NCI-H146 (cell line): Measurements from ENCODE around the gene IRF1.
"Not testable (repeated sequence)": the region's sequence is repeated elsewhere in the genome, so short reads cannot be mapped to it uniquely, and the experiment has no call there.

ENCODE experiments used
- DNase-seq: peaks from one replicate; lab custom pipeline; 2025; lab: John Stamatoyannopoulos, UW

IRF1 gene

DNA sequence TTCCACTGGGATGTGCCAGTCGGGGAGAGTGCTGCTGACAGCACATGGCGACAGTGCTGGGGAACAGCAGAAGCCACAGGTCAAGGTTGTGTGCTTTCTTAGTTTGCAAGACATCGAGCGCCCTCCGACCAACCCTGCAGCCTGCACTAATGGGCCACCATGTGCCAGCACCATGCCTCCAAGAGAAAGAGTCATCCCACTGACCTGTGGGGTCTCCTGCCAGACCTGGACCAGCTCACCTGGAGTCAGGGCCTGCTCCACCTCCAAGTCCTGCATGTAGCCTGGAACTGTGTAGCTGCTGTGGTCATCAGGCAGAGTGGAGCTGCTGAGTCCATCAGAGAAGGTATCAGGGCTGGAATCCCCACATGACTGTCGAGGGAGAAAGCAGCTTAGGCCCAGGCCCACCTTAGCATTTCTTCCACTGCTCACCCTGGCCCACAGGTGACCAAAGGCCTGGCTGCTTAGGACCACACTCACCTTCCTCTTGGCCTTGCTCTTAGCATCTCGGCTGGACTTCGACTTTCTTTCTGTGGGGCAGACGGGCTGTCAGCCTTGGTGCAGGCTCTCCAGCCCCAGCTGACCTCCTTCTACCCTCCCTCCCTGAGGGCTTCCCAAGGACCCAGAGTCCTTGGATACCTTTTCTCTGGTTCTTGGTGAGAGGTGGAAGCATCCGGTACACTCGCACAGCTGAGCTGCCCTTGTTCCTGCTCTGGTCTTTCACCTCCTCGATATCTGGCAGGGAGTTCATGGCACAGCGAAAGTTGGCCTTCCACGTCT is 4.1 kb downstream of the IRF1 start:
- DNase-seq, result no peak

DNA sequence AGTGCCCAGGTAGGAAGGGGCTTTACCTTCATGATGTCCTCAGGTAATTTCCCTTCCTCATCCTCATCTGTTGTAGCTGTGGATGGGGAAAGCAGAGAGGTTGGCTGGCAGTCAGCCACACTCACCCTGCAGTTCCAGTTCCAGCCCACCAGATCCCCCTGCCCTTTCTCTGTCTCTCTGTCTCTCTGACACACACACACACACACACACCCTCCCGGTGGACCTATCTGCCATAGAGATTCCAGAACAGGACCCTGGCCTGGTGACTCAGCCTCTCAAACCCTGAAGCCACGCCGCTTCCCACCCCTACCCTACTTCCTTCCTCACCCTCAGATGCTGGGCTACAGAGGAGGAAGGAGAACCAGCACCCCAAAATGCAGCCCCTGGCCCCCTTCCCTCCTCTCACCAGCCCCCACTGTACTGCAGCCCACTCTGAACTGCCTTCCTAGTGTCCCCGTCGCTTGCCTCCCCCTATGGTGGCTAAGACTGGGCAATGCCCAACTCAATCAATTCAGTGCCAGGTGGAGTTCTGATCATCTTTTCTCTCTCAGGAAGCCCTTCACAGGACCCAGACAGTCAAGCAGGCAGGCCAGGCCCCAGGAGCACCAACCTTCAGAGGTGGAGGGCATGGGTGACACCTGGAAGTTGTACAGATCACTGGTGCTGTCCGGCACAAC is 4.8 kb downstream of the IRF1 start:
- no peak for DNase-seq

DNA sequence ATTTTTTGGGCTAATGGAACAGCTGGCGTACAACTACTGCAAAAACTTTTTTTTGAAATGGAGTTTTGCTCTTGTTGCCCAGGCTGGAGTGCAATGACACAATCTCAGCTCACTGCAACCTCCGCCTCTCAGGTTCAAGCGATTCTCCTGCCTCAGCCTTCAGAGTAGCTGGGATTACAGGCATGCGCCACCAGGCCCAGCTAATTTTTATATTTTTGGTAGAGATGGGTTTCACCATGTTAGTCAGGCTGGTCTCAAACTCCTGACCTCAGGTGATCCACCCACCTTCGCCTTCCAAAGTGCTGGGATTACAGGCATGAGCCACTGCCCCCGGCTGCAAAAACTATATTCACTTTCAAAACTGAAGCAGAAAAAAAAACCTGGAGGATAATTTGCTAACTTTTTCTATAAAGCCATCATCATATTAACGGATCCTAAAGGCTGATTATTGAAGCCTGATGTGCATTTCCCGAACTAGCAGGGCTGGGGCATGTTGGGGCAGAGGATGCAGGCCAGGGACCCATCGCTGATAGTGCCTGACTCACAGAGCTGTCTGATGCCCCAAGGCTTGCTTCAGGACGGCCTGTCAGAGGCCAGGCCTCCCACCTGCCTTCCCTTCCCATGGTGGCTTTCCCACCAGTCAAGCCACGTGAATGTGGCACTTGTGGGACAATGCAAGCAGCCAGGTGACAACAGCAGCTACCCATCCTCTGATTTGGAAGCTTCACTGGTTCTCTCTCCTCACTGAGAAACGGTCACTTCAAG is 5.5 kb downstream of the IRF1 start:
- DNase-seq, result not testable (repeated sequence)

DNA sequence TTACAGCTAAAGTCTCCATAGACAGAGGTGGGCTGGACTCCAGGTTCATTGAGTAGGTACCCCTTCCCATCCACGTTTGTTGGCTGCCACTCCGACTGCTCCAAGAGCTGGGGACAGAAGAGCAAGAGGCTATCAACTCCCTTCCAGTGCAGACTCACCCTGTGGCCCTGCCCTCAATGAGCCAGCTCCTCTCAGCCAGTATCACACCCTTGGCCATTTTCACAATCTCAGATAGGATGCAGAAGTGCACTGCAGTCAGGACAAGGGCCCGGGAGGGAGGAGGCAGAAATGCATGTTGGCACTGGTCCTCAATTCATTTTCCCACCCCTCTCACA is 6.2 kb downstream of the IRF1 start:
- no peak for DNase-seq

DNA sequence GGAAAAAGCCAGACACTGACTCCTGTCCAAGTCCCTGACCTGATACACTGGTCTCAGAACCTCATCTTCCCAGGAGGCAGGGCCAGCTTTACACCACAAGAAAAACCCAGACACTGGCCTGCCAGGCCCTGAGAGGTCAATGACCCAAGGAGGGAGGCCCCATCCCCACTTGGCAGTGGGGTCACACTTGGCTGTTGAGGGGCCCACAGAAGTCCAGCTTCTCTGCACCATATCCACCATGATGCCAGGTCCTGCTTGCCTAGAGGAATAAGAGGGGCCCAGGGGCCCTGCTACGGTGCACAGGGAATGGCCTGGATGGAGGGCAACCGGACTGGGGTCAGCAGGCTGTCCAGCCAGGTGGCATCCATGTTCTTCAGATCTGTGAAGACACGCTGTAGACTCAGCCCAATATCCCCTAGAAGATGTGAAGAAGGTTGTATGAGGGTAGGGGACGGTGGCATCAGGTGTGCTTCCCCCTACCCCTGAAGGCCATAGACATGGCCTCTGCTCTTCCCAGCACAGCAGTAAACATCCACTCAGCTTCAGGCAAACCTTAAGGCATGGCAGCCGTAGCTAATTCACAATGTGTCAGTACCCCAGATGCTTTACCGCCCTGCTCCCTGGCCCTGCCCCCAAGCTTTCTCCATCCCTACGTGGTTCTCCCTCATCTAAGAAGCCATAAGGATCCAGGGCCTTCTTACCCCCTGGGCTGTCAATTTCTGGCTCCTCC is 6.7 kb downstream of the IRF1 start:
- no peak for DNase-seq

DNA sequence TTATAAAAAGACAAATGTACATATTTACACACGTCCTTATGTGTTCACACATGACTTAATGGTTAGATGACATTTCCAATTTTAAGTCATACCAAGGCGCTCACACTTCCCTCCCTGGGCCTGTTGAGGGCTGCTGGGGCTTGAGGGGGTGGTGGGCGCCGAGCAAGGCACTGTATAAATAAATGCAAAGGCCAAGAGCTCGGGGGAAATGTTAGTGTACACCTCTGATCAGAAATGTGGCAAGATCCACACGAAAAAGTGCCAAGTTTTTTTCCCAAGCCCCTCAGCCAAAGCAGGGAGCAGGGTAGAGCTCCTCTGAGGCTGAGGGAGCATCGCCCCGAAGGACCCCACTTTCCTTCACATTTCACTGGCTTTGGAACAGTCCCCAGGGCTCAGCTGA is 7.5 kb downstream of the IRF1 start:
- no peak for DNase-seq

DNA sequence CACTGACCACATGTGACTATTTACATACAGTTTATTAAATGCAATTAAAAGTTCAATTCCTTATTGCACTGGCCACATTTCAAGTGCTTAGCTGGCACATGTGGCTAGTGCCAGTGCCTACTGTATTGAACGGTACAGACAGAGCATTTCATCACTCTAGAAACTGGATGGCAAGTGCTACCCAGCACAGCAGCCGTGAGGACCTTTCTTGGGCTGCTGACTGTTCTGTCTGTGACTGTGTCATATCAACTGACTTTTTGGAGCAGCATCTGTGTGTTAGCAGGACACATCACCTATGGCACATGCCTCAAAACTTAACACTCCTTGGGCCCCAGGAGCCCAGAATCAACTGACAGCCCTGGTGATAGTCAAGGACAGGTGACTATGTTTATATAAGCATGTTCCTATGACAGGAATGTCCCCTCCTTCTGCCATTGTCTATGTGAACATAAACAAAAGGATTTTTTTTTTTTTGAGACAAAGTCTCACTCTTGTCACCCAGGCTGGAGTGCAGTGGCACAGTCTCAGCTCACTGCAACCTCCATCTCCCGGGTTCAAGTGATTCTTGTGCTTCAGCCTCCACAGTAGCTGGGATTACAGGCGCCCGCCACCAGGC is 8.9 kb downstream of the IRF1 start:
- DNase-seq, result no peak

DNA sequence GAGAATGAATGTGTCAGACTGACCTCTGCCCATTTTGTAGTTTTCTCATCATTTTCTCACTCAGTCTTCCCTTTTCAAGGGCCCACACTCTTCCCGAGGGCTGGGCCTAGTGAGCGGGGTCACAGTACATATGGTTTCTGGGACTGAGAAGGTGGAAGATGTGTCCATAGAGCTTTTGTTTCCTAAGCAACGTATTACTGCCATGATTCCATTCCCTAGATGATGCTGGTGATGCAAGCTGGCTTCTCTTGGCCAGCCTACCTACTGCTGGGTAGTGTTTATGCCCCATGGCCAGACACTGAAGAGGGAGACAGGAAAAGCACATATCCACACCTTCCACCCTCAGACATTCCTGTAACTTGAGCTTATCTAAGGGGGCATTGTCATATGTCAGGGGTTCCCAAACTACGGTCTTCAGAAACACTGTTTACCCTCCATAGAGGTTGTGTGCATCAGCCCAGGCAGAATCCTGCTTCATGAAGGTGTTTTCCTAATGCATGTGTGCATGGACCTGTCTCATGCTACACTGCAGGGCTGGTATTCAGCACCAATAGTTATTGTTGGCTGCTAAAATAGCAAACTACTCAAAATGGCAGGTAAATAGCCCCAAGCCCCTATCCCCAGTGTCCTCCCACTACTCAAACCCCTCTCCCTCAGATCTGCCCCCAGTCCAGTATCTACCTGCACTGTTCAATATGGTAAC is 9.5 kb downstream of the IRF1 start:
- no peak for DNase-seq

DNA sequence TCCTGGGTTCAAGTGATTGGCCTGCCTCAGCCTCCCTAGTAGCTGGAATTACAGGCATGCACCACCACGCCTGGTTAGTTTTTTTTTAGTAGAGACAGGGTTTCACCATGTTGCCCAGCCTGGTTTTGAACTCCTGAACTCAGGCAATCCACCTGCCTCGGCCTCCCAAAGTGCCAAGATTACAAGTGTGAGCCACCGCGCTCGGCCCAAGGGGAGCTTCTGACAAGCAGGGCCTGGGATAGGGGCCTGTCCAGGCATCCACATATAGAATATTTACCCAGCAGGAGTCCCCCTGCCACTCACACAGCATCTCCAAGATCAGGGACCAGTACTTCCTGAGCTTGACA is 10.1 kb downstream of the IRF1 start:
- no peak for DNase-seq

DNA sequence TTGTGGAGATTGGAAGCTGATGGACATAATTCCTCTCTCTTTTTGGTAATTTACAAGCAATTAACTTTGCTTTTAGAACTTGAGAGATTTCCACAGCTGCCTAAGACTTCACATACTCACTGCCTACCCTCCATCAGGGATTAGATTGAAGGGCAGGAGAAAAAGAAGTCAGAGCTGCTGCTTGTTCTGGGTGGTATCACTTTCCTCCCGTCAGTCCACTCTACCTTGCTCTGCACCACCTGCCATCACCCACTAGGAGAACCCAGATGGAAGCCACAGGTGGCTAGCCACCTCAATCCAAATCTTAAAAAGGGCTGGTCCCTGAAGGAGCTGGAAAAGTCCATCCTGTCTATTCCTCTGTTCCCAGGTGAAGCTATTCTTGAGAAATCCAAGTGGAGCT is 10.5 kb downstream of the IRF1 start:
- DNase-seq, result no peak

DNA sequence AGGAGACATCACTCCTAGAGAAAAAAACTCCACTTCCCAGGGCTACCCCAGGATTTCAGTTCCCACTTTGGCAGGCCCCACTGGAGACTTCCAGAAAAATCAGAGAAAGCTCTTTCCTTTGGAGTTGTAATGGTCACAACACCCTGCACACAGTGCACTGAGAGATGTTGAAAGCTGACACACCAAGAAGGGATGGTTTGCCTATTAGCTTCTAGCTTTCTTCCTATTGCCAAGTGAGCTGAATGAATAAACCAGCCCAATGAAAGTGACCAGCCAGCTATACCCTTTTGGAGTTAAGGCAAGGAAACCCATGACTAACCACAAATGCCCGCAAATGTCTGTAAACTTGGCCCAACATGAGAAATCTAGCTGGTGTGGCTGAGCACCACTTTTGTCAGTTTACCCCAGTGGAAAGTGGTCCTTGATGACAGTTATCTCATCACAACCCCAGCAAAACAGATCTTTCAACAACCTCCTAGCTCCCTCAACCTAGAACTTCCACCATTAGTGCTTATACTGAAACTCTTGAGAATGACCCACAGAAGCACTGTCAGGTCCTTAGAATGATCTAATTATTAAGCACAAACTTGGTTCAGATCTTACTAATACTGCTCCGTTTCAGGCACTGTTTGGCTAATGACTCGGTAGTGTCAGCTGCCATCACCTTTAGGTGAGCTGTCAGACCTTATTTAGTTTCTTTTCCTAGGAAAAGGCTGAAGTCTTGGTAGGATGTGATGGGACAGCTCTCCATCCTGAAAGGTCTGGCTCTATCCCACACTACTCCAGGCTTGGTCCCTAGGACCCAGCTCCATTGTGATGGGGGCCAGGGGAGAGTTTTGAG is 11.2 kb downstream of the IRF1 start:
- DNase-seq, result no peak

DNA sequence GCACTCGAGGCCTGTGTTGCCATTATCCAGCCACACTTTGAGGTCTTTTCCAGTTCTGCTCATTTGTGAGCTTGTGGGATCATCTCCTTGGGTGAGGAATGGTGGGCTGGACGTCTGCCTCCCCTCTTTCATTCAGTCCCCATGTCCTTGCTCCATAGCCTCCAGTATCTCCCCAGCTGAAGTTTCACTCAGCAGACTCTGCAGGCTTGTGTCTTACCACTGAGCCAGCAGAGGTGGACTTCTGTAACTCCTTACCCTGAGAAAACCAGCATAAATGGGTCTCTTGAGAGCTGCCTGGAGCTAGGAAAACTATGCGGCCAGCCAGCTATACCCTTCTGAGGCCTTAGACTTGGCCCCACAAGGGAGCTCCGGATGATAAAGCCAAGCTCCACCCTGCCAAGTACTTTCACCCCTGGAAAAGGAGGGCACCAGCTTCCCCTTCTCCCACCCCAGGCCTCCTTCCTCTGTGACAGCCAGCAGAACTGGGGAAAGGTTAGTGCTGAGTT is 12.2 kb downstream of the IRF1 start:
- no peak for DNase-seq

DNA sequence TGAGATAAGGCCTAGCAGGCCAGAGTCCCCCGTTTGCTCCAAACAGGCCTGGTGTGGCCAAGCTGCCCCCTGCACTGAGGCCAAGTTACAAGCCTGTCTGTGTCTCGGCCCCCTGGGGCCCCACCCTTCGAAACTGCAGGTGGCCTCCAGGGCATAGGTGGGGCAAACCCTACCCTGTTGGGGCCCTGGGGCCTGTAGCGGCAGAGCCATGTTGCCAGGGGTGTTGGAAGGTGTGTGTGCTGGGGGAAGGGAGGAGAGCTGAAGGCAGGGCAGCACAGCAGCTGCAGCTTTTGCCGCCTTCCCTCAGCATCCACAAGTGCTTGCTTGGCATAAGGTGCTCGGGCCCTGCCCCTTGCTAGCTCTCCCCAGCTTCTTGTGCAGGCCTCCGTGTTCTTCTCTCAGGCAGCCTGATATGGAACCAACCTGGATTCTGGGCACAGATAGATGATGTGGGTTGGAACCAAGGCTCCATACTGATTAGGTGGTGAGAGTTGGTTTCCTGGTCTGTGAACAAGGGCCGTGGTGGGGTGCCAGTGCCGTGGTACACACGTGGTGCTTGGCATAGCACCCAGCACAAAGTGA is 12.7 kb downstream of the IRF1 start:
- DNase-seq, result no peak

DNA sequence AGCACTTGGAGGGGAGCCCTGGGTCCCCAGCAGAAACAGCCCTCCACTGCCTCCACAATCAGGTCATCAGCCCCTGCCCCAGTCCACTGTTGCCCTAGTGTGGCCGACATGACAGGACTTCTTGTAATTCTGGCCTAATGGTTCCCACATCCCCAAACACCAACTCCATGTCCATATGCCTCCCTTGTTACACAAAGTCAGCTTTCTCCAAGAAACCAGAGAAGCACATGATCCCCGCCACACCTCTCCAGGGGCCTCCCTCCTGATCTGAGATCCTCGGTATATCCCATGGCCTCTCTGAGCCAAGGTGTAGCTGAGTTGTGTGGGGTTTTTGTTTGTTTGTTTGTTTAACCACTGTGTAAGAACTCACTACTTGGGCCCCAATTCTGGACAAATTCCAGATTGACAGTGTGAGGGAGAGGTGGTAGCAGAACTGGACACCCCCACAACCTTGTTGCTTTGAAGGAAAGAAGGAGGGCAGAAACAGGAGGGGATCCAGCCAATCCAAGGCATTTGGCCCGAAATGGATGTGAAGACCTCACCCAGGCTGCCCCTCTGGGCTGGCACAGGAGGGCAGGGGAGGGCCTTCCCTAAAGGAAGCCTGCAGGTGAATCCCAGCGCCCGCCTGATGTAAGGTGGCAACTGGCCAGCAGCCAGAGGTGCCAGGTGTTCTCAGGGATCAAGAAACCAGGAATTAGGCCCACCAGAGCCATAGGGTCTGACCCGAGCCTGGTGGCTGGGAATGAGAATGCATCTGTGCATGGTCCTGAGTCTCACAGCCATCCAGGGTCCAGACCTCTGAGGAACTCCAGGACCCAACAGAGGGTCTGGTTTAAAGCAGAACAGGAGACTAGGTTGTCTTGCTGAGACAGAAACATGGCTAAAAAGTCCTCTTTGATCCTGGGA is 13.4 kb downstream of the IRF1 start:
- no peak for DNase-seq

DNA sequence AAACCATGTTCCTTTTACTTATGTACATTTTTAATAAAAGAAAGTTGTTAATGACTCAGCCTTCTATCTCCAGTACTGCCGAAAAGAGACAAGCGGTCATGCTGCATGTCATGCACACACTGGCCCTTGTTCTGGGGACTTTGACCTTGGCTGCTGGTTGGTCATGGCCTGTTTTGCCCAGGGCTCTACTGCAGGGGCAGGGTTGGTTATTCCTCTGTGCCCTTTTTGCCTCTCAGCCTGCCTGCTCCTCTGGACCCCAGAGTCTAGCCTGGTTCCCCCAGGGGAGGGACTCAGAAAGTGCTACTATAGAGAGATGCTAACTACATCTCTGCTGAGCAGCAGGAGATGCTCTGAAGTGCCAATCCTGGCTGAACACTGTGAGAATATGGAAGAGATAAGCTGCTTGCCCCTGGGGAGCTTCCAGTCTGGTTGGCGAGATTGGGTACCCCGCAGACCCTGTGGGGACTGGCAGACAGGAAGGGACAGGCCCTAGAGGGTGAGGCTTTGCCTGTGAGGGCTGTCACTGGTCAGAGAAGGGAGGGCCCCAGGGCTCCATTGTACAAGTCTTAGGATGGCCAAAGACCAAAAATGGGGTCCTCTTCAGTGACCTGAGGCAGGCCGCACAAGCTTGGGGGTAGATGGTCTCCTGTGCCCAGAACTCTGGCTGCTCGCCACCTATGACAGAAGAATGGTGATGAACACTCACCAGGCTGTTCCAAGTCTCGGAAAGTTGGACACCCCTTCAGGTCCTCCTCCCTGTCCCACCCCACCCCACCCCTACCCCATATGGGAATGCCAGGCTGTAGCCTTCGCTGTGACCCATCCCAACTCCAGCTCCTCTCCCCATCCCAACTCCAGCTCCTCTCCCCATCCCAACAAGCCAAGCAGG is 14.3 kb downstream of the IRF1 start:
- no peak for DNase-seq

DNA sequence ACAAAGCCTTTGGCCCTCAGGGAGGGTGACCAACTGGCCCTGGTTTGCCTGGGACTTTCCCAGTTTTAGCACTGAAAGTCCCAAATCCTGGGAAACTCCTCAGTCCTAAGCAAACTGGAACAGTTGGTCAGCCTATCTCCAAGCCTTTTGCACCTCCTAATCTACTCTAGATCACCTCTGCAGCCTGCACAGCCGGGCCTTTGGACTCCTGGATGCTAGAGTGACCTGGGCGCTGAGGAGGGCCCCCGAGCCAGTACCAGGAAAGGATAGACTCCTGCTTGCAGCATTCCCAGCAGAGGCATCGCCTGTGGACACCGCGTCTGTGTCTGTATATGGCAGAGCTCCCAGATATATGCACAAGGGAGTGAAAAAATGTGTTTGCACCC is 15.1 kb downstream of the IRF1 start:
- DNase-seq, result no peak

DNA sequence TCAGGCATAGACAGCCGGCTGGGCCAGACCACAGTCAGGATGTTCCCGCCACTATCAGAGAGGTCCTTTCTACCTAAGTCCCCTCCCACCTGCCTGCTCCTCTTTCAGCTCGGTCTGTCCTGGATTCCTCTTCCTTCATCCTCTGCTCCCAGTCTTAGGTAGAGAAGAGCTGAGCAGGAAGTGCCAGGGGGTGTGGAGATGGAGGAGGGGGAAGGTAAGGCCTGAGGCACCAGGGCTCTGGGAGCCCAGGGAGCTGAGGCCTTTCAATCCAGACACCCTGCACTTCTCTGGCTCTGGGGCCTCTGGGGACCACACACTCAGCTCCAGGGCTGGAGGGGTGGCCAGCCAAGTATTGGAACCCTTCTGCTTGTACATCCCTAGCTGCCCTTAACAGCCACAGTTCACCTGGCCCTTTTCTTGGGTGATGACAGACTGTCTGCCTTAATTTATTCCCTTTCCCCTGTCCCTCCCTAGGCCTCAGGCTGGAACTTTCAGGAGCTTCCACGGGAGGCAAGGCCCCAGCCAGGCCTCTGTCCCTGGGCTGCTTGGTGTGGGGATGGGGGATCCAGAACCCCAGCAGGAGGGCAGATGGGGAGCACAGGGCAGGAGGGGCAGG is 15.6 kb downstream of the IRF1 start:
- DNase-seq, result no peak
